GM12892 (cell line): ENCODE results near the gene GALR2.
A peak's percentile ranks its signal among the peaks of the same experiment; 100 is the strongest.
"Not testable (repeated sequence)": the region's sequence is repeated elsewhere in the genome, so short reads cannot be mapped to it uniquely, and the experiment has no call there.

Experiments used
- DNase-seq: peaks from one replicate; pipeline ENCODE4 v3.0.0; 2011; ENCODE audit not compliant: insufficient read length
- FAIRE-seq: peaks from 2 replicates; lab custom pipeline; 2011; peaks lifted over from hg19 to GRCh38; lab: Jason Lieb, UNC
- POLR2A ChIP-seq: IDR thresholded peaks from 2 replicates; pipeline ENCODE4 v1.6.1; 2011; ENCODE audit warnings: low read depth, low read length, control low read depth
- POLR2AphosphoS5 ChIP-seq: IDR thresholded peaks from 2 replicates; pipeline ENCODE4 v1.6.1; 2011; ENCODE audit warnings: low read depth, low read length, control low read depth
- TAF1 ChIP-seq: IDR thresholded peaks from 2 replicates; pipeline ENCODE4 v1.6.1; 2011; ENCODE audit warnings: low read depth, mild to moderate bottlenecking, control low read depth, low read length, borderline replicate concordance

GALR2 gene

DNA sequence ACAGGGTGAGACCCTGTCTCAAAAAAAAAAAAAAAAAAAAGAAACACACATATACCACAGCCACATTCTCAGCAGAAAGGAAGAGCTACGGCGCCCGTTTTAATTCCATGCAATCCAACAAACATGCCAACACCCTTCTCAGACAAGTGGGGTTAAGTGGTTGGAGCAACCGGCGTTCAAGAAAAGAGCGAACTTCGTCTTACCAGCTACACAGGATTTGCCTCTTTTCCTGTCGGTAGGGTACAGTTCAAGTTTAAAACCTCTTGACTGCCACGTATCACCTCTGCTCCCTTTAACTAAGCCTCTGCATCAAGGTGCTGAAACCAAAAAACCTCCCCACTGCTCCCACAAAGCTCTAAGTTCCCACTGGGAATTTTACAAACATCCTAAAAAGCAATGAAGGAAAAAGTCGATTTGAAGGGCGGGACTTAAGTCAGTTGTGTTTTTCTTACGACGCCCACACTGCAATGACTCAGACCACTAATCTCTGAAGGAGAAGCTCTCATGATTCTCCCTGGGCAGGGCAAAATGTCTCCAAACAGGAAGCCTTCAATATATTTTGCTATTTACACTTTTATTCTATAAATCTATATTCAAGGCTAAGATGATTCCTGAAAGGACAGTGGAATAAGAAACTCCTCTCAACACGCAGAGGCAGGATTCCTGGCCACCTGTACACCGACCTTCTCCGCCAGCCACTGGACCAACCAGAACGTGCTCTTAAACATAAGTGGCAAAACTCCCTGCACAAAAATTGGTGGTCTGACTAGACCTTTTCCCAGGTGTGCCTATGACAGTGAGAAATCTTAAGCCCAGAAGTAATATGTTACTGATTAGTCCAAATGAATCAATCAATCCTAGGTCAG, 21.1 kb upstream of the GALR2 start:
- TF ChIP-seq POLR2A (no peak), TAF1 (no peak), POLR2AphosphoS5 (no peak)
- DNase-seq (no peak), FAIRE-seq (no peak)

DNA sequence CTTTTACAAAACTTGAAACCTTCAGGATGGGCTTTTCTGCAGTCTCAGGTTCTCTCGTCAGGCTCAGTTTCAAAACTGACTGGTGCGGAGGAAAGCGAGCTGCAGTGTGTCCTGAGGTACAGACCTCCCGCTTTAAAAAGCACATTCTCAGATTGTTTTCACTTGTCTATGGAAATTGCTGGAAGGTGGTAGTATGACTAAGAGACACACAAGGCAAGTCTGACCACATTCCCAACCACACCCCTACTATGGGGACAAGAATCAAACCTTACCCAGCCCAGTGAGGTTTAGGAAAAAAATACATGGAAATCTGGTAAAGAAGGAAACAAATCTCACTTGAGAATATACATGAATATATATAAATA, 20.5 kb upstream of the GALR2 start:
- DNase-seq (no peak), FAIRE-seq (no peak)
- no peak for TF ChIP-seq POLR2A
- TF ChIP-seq TAF1 = no peak
- TF ChIP-seq POLR2AphosphoS5 = no peak

DNA sequence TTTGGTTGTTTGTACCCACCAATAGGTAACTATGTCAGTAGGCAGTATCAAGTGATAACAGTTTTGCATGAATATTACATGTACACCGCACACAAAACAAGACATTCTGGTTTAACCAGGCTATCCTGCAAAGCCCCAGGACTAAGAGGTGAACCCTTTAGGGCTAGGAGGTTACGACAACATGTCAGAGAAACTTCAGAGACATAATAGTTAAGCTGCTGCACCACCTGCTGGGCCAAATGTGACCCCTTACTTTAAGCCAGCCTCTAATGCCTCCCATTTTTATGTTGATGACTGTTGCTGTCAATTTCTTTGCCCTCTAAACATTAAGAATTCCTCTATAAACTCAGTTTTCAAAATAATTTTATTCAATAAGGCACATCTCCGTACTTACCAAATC, 17.7 kb upstream of the GALR2 start:
- TF ChIP-seq TAF1 (no peak), POLR2A (no peak)
- no peak for DNase-seq
- no peak for FAIRE-seq

DNA sequence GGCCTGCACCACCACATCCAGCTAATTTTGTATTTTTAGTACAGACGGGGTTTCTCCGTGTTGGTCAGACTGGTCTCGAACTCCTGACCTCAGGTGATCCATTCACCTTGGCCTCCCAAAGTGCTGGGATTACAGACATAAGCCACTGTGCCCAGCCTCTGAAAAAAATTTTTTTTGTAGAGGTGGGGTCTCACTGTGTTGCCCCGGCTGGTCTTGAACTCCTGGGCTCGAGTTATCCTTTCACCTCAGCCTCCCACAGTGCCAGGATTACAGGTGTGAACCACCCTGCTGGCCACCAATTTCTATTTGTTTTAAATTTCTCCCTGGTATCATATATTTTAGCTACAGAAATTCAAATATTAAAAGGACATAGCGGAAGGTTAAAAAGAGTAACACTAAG, 16.3 kb upstream of the GALR2 start:
- not testable (repeated sequence) for FAIRE-seq, DNase-seq

DNA sequence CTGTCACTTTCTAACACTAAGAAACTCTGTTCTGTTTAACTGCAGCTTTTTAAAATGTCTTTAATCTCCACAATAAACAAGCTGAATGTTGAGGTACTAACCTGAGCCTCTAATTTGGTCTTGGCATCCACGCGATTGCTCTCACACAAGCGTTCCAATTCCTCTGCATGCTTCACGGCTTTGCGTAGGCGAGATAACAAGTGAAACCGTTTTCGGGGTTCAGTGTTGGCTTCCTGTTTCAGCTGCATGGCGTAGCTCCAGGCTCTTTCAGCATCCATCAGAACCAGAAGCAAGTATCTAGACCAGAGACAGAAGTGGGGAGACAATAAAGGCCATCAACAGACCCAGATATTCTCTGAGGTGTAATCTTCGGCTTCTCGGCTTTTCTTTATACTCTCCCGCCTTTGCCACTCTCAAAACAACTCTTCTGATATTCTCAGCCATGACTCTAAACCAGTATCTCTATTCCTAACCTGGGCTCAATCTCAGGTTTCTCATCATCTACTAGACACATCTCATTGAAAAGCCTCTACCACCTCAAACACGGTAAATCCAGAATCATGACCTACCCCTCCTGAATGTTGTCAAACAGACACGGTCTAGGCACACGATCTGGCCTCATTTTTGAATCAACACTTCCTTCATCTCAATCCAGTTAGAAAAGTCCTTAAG, 10.6 kb upstream of the GALR2 start:
- DNase-seq (no peak), FAIRE-seq (peak; percentile 91)
- TF ChIP-seq POLR2AphosphoS5 (no peak), TAF1 (no peak), POLR2A (no peak)

DNA sequence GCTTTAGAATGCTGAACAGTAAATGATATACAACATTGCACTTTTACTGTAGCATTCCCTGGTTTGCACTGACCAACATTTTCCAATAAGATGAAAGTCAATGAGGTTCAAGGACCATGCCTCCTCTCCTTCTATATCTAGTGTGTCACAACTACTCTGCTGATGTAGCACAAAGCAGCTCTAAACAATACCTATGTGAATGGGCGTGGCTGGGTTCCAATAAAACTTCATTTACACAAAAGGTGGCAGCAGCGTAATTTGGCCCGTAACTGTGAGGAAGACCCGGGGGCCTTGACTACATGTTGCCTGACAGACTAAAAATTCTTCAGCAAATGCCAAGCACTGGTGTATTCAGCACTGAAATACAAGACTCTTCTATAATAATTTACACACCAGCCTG, 8.8 kb upstream of the GALR2 start:
- no peak for FAIRE-seq
- DNase-seq = no peak
- TF ChIP-seq POLR2A (no peak), POLR2AphosphoS5 (no peak), TAF1 (no peak)

DNA sequence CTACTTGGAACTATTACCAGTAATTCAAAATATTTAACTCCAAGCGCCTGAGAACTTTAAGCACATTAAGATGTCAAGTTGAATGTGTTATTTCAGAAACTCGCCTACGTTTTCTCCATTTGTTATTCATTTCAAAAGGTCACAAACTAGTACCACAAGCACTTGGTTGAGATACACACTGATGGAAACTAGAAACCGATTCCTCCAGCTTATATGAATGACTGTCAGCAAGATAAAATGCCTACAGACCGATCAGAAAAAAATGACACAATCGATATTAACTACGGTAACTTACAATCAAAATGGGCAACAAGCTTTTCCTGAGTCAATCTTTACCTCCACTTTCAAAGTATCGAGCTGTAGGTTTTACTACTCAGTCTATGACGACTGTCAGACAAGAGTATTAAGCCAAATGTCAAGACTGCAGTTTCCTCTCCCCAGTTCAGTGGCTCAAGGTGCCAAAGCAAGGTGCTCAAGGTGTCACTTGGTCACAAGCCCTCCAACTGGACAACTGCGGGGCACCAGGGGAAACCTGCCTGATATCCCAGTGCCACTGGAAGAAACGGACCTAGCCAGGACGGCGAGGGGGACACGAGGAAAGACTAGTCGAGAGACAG, 2.9 kb upstream of the GALR2 start:
- DNase-seq (no peak), FAIRE-seq (no peak)
- TF ChIP-seq POLR2A (no peak), POLR2AphosphoS5 (no peak; the same call in 1 of the 2 replicates), TAF1 (no peak)

DNA sequence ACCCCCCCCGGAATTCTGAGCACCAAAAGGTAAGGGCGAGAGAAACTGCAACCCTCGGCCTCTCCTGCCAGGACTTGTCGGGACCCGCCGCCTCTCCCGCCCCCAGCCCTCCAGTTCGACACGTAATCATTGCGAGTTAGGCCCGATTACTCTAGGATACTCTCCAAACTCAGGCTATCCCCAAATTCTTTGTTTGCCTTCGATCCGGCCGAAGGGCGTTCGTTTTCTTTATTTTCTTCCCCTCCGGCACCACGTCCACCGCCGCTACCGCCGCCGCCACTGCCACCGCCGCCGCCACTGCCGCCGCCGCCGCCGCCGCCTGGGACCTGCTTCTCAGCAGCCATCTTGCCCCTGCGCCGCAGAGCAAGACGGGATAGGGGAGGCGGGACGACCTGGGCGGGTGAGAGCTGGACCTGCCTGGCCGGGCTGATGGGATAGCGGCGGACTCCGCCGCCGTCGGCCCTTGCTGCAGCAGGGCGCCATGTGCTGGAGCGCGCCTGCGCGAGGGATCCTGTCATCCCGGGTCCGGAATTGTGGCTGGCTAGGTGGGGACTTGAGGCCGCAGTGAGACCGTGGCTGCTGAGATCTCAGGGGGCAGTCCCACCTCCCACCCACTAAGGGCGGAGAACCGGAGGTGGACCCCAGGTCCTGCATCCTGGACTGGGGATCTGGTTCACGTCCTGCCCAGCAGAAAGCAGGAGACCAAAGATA, 2.3 kb upstream of the GALR2 start, which contains the start of gene SRP68:
SRP68 (minus strand) TSS at position 370 of the 711 bp plus-strand sequence; CDS start at position 344, 26 bp downstream.
- DNase-seq (peak; percentile 87), FAIRE-seq (peak; percentile 99)
- TF ChIP-seq POLR2AphosphoS5 = peak; percentile 45; the same call in 1 of the 2 replicates
- TF ChIP-seq POLR2A = peak; percentile 88
- TF ChIP-seq TAF1 = peak; percentile 68; the same call in 1 of the 2 replicates

DNA sequence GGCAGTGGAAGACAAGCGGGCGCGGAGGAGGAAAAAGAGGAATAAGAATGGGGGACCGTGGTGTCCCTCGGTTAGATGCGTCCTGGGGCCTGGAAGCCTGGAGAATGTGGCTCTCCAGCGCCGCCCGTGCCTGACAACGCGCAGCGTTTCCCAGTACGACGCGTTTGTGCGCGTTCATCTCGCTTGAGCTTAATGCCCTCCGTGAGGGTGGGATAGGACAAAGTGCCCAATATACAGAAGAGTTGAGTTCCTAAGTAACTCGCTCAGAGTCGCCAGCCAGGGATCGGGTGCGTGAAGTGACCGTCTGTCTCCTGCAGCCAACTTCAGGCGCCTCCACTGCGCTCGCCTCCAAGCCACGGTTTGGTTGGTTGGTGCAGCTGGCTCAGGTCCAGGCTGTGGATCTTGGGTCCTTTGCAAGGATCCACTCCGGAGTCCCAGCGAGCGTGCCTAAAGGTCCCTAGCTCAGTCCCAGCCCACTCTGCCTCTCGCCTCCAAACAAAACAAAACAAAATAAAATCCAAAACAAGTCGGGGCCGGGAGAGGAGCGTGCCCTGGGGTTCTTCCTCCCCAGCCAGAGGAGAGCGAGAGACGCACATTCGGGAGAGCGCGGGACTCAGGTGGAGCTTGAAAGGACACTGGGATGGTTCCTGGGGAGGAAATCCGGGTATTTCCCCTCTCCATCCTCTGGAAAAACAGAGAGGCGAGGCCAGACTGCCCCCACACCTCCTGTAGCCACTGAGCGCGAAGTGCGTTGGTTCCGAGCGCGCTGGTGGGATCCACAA, 974 bp downstream of the GALR2 start:
- TF ChIP-seq TAF1 (no peak), POLR2A (no peak), POLR2AphosphoS5 (no peak)
- DNase-seq = no peak
- FAIRE-seq = no peak

DNA sequence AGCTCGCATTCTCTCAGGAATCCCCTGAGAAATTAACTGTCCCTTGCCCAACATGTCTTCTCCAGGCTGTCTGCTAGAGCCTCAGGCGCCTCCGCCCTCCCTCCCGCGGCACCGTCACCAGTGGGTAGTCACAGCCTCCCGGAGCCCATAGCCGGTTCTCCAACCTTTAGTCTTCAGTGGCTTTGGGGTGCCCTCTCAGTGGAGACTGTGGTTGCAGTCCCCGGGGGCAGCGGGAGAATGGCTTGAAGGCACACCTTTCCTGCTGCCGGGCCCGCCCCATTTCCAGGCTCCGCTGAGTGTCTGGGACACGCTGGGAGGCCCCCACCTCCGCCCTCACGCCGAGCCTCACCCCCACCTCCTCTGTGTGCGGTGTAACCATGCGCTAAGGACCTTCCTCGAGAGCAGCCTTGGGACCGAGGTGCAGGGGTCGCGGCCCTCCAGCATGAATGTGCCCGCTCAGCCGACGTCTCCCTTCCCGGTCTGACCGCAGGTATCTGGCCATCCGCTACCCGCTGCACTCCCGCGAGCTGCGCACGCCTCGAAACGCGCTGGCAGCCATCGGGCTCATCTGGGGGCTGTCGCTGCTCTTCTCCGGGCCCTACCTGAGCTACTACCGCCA, 1.7 kb downstream of the GALR2 start:
- TF ChIP-seq POLR2AphosphoS5 (no peak), POLR2A (no peak), TAF1 (no peak)
- DNase-seq (no peak), FAIRE-seq (no peak)
